GM04503 (cell line): Measurements from ENCODE around the gene ADISSP.
A peak's percentile ranks its signal among the peaks of the same experiment; 100 is the strongest.

Source experiments
- DNase-seq: peaks from one replicate; pipeline ENCODE4 v3.0.0-alpha.2; 2012; ENCODE audit warnings: low read depth

The ADISSP gene

GRCh38 chr20:3738111-3739053 is 29.2 kb downstream of the ADISSP start:
- no peak for DNase-seq

DNA sequence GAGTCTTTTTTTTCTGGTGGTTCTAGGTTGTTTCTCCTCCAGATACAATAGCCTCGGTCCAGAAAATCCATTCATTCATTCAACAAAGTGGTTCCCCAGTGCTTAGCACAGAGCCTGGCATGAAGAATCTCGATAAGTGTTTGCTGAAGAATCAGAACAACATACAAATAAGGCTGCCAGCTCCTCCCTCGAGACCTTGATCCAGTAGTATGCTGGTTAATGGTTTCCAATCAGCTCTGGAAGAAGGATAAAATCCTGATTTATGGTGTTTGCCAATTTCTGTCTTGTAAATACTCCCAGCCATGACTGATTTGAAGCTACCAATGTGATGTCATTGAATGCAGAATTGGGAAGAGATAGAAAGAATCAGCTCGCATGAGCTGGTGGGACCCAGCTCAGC is 31.8 kb downstream of the ADISSP start:
- no peak for DNase-seq

DNA sequence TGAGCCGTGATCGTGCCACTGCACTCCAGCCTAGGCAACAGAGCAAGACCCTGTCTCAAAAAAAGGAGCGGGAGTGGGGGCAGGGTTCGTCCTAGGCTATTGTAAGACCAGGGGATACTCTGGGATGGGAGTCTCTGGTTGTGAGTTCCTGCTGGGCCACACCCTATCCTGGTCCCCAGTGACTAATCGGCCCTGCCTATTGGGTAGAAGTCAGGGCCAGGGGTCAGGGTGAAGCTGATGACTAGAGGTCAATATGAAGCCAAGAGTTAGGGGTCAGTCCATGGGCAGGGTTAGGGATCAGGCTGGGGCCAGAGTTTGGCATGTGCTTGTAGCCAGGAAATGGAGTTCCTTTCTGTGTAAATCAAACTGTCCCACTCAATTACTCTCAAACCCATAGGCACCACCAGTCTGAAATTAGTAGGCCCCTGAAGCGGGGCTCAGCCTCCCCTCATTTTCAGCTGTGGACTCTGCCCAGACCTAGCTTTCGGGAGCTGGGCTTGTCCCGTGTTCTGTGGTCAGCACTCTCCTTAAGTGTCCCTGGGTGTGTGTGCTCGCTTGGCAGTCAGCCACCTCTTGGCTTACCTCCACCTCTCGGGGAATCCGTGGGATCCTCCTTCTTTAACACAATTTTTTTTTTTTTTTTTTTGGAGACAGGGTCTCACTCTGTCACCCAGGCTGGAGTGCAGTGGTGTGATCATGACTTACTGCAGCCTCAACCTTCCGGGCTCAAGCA is 33.3 kb downstream of the ADISSP start:
- no peak for DNase-seq

GRCh38 chr20:3733119-3733995 is 34.2 kb downstream of the ADISSP start:
- DNase-seq = no peak

- DNase-seq = no peak
Observed at GRCh38 chr20:3732327-3733118, 35.0 kb downstream of the ADISSP start, which contains the start of gene HSPA12B. TSS of gene HSPA12B (plus strand) at chr20:3732685. CDS start at chr20:3738675, 5,990 bp downstream.

DNA sequence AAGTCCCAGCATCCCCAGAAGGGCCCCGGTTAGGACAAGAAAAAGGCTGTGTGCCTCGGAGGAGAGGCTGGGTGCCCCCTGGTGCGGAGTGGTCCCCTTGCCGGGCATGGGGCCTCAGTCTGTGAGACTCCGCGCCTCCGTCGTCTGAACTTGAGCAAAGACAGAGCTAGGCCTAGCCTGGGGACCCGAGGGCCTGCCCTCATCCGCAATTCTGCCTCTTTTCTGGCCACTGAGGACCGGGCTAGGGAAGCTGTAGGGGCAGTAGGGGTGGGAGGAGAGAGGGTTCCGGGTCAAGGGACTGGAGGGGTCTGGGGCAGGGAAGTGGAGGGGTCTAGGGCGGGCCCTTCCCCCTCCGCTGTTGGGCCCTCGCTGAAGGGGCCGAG is 35.6 kb downstream of the ADISSP start:
- no peak for DNase-seq

DNA sequence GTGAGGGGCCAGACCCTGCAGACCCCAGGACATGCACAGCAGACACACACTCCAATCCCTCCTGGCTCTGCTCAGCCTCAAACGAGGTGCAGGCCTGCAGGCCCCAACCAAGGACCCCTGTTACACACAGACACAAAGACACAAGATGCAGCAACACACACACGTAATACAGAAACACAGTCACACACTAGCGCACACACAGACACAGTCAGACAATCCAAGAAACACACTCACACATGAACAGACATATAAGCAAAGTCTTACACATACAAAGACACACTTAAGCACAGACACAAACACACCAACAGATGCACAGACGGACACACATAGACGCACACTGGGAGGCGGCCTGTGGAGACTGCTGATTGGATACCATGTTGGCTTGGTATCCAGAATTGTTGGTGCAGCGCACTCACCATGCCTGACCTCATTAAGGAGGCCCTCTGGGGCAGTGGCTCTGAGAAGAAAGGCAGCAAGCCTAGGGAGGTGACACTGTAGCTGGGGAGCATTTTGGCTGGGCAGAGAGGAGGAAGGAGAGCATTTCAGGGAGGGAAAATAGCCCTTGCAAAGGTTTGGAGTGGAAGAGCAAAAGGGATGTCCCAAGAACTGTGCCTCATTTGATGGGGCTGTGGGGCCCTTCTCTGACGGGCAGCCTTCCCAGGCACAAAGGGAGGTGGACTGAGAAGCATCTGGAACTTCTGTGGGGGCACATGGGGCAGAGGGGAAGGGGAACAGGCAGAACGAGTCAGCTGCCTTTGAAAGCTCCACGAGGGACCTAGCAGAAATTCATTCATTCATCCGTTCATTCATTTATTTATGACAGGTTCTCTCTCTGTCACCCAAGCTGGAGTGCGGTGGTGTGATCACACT is 36.5 kb downstream of the ADISSP start:
- DNase-seq = no peak

DNA sequence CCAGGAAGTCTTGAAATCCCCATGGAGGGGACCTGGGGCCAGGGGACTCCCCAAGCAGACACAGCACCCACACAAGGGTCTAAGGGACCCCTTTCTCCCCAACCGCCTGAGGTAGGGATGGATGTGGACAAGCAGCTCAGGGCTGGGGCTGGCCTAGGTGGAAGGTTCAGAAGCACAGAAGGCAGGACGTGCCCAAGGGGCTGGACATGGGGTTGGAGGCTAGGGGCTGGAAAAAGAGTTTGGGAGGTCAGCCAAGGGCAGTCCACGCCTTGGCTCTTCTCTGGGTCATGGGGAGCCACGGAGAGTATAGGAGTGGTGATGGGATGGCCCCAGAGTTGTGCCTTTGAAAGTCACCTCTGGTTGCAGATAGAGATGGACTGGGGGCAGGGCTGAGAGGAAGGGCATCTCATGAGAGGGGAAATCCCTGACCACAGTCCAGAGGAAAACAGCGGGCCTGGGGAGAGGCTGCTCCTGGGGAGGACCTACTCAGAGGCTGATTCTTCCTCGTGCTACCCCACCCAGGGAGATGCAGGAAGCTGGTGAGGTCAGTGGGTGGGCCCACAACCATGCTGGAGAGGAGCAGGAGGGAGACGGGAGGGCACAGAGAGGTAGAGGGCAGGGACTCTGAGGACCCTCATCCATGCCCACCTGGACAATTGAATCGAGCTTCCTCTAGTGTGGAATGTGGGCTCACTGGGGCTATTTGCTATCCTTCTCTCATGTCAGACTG is 37.6 kb downstream of the ADISSP start:
- DNase-seq = no peak

- no peak for DNase-seq
Observed at GRCh38 chr20:3729378-3729777, 38.2 kb downstream of the ADISSP start.

GRCh38 chr20:3728876-3729275 is 38.7 kb downstream of the ADISSP start:
- DNase-seq = no peak

DNA sequence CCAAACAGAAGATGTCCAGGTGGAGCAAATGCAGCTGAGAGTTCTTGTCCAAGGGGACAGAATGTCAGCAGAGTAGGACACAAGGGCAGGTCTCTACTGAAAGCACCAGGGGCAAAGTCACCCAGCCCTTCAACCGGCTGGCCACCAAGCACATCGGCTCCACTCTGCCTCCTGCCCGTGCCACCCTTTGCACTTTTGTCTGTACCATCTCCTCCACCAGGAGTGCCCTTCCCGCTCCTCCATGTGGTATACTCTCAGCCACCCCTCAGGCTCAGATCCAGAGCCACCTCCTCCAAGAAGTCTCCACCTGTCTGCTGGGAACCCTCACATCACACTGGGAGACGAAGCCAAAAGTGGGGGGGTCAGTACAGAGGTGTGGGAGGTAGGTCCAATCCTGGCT is 39.2 kb downstream of the ADISSP start:
- no peak for DNase-seq

GRCh38 chr20:3727401-3728021 is 40.0 kb downstream of the ADISSP start:
- DNase-seq = peak; percentile 24

DNA sequence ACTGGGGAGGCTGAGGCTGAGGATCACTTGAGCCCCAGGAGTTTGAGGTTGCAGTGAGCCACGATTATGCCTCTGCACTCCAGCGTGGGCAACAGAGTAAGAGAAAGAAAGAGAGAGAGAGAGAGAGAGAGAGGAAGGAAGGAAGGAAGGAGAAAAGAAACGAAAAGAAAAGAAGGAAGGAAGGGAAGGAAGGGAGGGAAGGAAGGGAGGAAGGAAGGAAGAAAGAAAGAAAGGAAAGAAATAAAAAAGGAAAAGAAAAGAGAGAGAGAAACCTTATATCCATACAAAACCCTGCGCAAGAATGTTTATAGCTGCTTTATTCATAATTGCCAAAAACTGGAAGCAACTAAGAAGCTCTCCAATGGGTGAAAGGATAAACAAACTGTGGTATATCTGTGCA is 43.2 kb downstream of the ADISSP start:
- DNase-seq = no peak

DNA sequence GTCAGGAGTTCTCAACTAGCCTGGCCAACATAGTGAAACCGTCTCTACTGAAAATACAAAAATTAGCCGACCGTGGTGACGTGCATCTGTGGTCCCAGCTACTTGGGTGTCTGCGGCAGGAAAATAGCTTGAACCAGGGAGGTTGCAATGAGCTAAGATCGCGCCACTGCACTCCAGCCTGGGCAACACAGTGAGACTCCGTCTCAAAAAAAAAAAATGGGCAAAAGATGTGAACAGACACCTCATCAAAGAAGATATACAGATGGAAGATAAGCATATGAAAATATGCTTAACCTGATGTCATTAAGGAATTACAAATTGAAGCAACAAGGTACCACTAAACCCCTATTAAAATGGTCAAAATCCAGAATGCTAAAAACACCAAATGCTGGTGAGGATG is 44.3 kb downstream of the ADISSP start:
- no peak for DNase-seq

DNA sequence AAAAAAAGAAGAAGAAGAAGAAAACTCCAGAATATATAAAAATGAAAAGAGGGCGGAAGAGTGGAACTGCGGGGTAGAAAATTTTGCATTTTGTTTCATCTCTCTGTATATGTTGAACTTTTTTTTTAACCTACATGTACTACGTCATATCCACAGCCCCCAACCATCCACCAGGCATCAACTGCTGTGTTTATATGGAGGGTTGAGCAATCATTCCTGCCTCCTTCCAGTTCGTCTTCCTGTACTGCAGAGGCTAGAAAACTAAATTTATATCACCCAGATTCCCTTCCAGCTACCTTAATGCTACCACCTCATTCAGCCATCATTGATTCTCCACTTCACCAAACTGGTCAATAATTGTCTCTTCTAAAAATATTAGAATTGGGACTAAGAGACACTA is 45.6 kb downstream of the ADISSP start:
- DNase-seq = no peak

DNA sequence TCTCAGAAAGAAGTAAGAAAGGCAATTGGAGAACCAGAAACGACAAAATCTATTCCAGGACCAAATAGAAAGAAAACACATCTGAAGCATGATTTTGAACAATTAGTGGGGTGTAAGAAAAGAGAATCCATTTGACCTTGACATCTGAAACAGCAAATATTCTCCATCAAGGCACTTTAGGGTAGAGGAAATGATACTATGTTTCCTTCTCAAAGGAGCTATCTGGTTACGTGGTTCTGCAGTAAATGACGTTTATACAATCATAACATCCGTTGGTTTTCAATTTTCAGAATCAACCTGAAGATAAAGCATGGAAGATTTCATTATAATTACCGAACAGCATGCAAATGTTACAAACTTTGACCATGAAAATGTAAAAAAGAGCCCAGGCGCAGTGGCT is 46.9 kb downstream of the ADISSP start:
- DNase-seq = no peak

- no peak for DNase-seq
Observed at GRCh38 chr20:3720068-3720467, 47.5 kb downstream of the ADISSP start.

DNA sequence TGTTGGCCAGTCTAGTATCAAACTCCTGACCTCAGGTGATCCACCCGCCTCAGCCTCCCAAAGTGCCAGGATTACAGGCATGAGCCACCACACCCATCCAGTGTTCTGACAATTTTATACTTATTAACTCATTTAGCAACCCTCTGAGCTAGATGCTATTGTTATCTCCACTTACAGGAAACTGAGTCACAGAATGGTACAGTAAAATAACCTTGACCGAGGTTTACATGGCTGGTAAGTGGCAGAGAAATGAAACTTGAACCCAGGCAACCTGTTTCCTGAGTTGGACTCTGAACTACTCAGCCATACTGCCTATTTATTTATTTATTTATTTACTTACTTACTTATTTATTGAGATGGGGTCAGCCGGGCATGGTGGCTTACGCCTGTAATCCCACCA is 48.5 kb downstream of the ADISSP start:
- no peak for DNase-seq

DNA sequence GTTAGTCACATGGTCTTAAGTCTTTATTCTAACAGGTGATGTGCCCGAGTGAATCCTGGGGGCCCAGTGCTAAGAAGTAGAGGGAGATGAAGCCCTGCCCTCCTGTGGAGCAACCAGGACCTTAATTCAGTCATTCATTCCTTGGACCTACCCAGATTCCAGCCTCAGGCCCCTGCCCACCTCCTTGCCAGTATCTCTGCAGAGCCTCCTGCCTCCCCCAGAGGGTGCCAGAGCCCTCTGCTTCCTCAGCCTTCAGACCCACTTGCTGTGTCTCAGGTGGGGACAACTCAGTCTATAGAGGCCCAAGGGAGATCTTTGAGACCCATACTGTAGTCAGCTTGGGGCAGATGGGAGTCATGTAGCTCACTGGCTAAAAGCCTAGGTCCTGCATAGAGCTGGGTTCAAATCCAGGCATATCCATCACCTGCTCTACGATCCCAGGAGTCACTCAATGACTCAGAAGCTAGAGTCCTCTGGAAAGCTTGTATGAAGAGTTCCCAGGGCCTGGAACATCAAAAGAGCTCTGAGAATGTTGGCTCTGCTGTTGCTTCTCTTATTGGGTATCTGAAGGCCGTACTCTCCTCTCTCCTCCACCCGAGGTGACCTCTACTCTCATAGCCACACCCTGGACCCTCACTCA is 51.2 kb downstream of the ADISSP start:
- no peak for DNase-seq
